HG02798 (cell line): Measurements from ENCODE around the gene GRID1.

ENCODE experiments used
- ATAC-seq: cut with Tn5 transposase; IDR thresholded peaks from one replicate; pipeline ENCODE4 v1.9.1; 2021; ENCODE audit warnings: mild to moderate bottlenecking; ENCODE audit not compliant: unreplicated experiment, poor library complexity

Gene GRID1

GRCh38 chr10:85565381-85565780 lies 801.2 kb downstream of the GRID1 start:
- ATAC-seq: no peak

GRCh38 chr10:85558533-85558932 lies 808.1 kb downstream of the GRID1 start:
- ATAC-seq: no peak

- no peak for ATAC-seq
Observed at GRCh38 chr10:85557706-85558105, 808.9 kb downstream of the GRID1 start.

DNA sequence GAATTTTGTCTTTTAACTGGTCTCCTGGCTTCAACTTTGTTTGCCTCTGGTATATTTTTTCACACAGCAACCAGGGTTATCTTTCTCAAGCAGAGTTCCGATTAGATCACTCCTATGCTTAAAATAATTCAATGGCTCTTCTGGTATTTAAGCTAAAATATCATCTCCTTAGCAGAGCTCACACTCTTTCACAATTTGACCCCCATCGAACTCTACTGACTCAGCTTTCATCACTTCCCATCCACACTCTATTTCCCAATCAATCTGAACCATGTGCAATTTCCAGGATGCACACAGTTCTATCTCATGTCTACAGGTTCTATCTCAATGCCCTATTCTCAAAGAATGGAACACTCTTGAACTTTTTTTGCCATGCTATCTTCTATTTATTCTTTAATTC lies 809.5 kb downstream of the GRID1 start:
- ATAC-seq: no peak
